ENCODE data around the gene ARL6IP6.

Gene ARL6IP6

DNA sequence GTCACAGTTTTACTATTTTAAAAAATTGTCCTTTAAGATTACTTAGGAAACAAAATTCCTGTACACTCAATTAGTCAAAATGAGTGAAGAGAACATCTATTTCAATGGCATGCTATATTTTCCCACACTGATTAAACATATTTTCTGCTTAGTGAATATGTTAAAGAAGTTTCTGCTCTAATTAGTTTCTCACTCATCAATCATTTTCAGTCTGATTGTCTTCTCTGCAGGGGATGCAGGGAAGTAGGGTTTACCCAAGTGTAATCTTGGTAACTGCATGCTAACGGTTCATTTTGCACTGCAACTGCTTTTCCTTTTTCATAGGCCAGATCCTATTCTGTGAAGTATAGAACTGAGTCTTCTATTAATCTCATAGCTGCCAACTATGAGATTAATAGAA, 78.5 kb downstream of the ARL6IP6 start:
- no peak for DNase-seq (ENCODE audit: low read depth)
- H3K4me3 ChIP-seq (ENCODE audit: low read length), result no peak overlapping the region

DNA sequence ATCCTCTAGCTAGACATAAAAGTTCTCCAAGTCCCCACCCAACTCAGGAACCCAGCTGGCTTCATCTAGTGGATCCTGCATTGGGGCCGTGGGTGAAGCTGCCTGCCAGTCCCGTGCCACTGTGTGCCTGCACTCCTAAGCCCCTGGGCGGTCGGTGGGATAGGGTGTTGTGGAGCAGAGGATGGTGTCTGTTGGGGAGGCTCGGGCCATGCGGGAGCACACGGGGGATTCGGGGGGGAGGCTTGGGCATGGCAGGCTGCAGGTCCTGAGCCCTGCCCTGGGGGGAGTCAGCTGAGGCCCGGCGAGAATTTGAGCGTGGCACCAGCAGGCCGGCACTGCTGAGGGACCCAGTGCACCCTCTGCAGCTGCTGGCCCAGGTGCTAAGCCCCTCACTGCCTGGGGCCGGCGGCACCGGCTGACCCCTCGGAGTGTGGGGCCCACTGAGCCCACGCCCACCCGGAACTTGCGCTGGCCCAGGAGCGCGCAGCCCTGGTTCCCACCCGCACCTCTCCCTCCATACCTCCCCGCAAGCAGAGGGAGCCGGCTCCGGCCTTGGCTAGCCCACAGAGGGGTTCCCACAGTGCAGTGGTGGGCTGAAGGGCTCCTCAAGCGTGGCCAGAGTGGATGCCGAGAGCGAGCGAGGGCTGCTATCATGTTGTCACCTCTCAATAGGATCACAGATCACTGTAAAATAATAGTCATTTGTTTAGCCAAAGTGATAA, 86.4 kb downstream of the ARL6IP6 start:
- DNase-seq (ENCODE audit: low read depth), result no peak
- no peak for TF ChIP-seq CTCF (IDR thresholded peaks at IDR 0.05; ENCODE audit: insufficient read depth, low read depth, low read length, missing control alignments)

More for the DNA sequence above, 78.5 kb downstream of the ARL6IP6 start:
- no peak for TF ChIP-seq CTCF (IDR thresholded peaks at IDR 0.05; ENCODE audit: insufficient read depth, low read depth, low read length, missing control alignments)

DNA sequence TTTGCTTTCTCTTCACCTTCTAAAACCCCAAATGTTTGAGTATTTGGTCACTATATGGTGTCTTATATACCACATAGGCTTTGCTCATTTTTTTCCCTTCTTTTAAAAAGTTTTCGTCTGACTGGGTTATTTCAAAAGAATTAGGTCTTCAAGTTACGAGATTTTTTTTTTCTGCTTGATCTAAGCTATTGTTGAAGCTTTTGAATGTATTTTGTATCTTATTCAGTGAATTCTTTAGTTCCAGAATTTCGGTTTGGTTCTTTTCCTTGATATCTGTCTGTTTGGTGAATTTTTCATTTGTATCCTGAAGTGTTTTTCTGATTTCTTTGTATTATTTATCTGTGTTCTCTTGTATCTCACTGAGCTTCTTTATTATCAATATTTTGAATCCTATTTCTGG, 93.5 kb downstream of the ARL6IP6 start:
- no peak overlapping the region for H3K4me3 ChIP-seq (ENCODE audit: low read length)
- no peak for TF ChIP-seq CTCF (IDR thresholded peaks at IDR 0.05; ENCODE audit: insufficient read depth, low read depth, low read length, missing control alignments)
- no peak for DNase-seq (ENCODE audit: low read depth)

More for the DNA sequence above, 86.4 kb downstream of the ARL6IP6 start:
- H3K4me3 ChIP-seq (ENCODE audit: low read length), result no peak overlapping the region

All from epithelial cell of esophagus (primary cell).